Right renal pelvis (tissue), 4 donors: ENCODE data around the gene ULK3. TPM values are rescaled to one million over a fixed set of nuclear protein-coding genes. Genes with fewer than 3 reads are reported as not detected.
"Not testable (repeated sequence)": the region's sequence is repeated elsewhere in the genome, so short reads cannot be mapped to it uniquely, and the experiment has no call there.

Experiments used
- DNase-seq, 4 donors: peaks; one replicate each; pipeline ENCODE4 v3.0.0-alpha.2; 2013; ENCODE audit warnings: low read depth in 4 of 4, low spot score in 3 of 4, missing footprints in 1 of 4
- polyA plus RNA-seq, 4 donors: library from polyadenylated mRNA; unstranded; fragments of 120-200 nt; gene quantifications; one replicate each; pipeline ENCODE4 v1.2.1, GENCODE V29; 2013; ENCODE audit not compliant: insufficient read length in 4 of 4

The ULK3 gene, protein sequence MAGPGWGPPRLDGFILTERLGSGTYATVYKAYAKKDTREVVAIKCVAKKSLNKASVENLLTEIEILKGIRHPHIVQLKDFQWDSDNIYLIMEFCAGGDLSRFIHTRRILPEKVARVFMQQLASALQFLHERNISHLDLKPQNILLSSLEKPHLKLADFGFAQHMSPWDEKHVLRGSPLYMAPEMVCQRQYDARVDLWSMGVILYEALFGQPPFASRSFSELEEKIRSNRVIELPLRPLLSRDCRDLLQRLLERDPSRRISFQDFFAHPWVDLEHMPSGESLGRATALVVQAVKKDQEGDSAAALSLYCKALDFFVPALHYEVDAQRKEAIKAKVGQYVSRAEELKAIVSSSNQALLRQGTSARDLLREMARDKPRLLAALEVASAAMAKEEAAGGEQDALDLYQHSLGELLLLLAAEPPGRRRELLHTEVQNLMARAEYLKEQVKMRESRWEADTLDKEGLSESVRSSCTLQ
- polyA plus RNA-seq: 10 to 100 TPM; 33.0 to 36.6 (median 33.3) TPM

DNA sequence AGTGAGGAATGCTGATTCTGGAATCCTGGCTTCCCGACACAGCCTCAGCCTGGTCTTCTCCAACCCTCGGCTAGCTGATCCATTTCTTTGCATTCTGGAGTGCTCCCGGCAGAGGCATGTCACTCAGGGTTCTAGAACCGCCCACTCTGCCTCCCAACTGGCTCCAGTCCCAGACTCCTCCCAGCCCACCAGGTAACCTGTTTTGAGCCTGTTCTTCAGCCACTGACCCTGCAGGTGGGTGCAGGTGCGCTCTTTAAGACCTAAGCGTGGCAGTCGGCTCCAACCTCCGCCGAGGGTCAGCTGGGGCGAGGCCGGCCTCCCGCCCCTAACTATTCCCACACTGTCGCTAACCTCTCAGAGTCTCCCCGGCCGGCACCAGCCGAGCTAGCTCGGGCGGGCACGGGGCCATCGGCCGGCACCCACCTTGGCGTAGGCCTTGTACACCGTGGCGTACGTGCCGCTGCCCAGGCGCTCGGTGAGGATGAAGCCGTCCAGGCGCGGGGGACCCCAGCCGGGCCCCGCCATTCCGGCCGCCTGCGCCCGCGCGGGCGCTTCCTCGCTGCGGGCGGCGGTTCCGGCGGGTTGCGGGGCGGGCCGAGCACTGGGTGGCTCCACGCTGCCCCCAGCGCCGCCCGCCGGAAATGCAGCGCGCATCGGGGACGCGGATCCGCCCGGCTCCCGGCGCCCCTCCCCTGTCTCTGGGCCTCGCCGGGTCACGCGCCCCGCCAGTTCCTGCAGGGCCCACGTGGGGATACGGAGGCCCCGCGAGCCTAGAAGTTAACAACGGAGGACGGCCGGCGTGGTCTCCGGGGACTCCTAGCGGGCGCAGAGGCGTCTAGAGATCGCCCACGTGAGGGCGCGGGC lies at the start of gene ULK3:
Gene ULK3, minus strand, starts transcription at position 576 of the 864 bp plus-strand sequence. Its CDS starts 51 bp downstream, at position 525.
- peak; percentile 70 to 78 (median 74) for DNase-seq

DNA sequence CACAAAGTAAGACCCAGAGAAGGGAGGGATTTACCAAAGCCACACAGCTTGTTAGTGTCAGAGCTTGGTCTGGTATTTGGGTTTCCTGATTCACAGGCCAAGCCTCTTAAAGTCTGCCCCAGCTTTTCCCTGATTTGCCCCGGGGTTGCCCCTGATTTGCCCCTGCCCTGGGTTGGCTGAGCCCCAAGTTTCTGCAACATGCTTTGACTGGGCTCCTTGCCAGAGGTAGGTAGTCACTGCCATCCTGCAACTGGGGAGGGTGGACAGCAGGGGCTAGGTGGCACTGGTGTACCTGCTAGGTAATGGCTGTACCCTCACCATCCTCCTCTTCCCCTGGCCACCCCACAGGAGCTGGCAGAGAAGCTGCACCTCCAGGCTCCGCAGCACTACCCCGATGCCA lies 49.4 kb upstream of the ULK3 start:
- DNase-seq: no peak

DNA sequence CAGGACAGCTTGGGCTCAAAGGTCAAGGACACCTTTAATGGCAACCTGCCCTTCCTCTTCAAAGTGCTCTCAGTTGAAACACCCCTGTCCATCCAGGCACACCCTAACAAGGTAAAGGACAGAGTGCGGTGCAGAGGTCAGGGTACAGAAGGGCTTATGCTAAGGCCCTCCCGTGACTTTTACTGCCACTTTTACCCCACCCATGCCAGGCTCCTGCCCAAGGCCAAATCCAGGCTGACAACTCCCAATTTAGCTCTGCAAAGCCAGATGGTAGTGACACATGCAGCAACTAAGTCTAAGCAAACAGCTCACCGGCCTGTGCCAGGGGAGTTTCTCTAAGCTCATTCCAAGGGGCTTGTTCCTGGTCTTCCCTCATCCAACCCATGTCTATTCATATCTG lies 48.5 kb upstream of the ULK3 start:
- no peak for DNase-seq

DNA sequence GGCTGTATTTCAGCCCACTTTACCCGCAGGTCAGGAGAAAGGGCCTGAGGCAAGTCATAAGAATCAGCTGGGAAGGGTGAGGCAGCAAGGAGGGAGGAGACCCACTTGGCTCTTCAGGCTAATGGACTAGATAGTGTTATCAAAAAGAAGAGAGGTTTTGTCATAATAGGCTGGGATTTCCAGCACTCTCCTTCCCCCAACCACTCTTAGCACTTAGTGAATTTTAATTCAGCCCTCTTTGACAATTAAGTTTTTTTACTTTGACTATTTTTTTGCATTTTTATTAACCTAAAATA lies 47.7 kb upstream of the ULK3 start:
- no peak for DNase-seq

DNA sequence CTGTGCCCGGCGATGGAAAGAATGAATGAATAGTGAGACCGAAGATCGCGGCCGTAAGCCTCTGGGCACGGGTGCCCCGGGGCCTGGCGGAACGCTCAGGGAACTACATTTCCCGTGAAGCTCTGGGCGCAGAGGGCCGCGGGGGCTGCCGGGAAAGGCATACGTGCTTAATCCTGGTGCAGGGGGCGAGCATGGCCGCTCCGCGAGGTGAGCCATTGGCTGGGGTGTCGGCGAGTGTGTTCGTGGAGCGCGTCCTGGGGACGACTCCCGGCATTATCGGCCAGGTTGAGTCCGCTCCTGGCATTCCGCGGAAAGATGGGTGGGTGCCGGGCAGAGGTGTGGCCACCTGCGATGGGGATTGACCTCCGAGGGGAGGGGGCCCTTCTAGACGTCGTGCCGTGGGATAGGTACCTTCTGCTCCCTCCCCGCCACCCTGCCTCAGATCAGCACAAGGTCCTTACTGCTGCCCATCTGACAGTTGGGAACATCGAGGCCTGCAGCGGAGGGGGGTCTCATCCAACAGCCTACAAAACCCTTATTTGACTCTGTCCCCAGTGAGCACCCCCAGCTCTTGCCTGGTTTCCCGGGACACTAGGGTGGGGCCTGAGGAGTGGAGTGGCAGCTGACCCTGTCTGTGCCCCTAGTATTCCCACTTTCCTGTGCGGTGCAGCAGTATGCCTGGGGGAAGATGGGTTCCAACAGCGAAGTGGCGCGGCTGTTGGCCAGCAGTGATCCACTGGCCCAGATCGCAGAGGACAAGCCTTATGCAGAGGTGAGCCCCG lies 47.1 kb upstream of the ULK3 start, which contains the start of gene MPI:
Gene MPI, plus strand, starts transcription at position 160 of the 782 bp plus-strand sequence. Its CDS starts 32 bp downstream, at position 192.
- DNase-seq: peak in 1 of 4 donors; percentile 73

DNA sequence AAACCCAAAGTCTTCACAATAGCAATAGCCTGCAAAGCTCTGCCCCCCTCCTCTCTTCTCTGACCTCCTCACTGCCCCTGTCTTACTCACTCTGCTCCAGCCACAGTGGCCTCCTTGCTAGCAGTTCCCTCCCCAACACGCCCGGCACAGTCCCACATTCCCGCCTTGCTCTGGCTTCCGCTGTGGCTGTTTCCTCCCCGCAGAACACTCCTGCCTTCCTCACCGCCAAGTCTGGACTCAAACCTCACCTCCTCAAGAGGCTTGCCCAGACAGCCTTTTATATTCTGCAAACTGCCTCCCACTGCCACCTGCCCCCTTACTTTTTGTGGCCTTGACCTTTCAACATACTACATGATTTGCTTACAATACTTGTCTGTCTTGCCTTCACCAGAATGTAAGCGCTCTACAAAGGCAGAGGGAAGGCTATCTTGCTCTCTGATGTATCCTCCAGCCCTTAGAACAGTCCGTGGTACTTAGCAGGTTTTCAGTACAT lies 46.5 kb upstream of the ULK3 start:
- DNase-seq: no peak

DNA sequence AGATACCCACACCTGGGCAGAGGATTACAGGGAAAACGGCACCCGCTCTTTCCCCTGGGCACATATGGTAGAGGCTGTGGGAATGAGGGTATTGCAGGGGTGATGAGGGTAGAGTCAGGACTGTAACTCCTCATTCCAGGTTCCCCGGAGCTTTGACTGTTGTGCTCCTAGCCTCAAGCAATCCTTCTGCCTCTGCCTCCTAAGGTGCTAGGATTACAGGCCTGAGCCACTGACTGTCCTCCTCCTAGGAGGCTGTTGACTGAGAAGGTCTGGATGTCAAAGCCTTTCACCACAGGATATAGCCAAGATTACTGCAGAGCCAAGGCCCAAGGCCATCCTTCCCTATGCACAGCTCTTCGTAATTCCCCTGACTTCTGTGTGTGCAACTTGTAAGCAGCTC lies 45.8 kb upstream of the ULK3 start:
- no peak for DNase-seq

DNA sequence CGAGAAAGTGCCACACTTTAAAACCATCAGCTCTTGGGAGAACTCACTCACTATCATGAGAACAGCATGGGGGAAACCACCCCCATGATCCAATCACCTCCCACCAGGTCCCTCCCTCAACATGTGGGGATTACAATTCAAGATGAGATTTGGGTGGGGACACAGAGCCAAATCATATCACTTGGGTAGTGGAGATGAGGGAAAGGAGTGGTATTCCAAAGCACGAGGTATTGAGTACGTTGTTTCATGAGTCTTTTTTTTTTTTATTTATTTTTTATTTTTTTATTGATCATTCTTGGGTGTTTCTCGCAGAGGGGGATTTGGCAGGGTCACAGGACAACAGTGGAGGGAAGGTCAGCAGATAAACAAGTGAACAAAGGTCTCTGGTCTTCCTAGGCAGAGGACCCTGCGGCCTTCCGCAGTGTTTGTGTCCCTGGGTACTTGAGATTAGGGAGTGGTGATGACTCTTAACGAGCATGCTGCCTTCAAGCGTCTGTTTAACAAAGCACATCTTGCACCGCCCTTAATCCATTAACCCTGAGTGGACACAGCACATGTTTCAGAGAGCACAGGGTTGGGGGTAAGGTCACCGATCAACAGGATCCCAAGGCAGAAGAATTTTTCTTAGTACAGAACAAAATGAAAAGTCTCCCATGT lies 44.7 kb upstream of the ULK3 start:
- DNase-seq: not testable (repeated sequence)

DNA sequence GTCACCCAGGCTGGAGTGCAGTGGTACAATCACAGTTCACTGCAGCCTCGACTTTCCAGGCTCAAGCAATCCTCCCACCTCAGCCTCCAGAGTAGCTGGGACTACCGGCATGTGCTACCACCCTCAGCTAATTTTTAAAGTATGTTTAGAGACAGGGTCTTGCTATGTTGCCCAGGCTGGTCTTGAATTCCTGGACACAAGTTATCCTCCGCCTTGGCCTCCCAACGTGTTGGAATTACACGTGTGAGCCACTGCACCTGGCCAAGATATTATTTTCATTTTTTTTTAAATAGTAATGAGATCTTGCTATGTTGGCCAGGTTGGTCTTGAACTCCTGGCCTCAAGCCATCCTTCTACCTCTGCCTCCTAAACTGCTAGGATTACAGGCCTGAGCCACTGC lies 42.5 kb upstream of the ULK3 start:
- no peak for DNase-seq

DNA sequence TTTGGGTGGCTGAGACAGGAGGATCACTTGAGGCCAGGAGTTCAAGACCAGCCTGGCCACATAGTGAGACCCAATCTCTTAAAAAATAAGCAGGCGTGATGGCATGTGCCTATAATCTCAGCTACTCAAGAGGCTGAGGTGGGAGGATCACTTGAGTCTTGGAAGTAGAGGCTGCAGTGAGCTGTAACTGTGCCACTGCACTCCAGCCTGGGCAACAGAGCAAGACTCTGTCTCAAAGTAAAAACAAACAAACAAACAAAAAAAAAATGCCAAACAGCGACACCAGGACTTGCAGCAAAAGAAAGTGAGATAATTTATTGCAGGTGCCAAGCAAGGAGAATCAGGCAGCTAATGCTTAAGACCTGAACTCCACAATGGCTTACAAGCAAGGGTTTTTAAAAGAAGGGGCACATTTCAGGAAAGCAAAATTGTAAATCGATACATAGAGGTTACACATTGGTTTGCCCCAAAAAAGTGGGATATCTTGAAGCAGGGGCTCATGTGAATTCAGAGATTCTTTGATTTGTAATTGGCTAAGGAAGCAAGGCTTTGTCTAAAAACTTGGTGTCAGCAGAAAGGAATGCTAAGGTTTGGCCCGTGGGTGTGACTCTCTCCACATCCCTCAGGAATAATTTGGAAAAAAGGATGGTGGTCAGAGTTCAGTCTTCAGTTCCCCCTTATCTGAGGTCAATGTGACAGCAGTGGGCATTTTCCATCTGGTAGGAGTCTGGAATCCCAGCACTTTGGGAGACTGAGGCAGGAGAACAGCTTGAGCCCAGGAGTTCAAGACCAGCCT lies 41.7 kb upstream of the ULK3 start:
- no peak for DNase-seq

DNA sequence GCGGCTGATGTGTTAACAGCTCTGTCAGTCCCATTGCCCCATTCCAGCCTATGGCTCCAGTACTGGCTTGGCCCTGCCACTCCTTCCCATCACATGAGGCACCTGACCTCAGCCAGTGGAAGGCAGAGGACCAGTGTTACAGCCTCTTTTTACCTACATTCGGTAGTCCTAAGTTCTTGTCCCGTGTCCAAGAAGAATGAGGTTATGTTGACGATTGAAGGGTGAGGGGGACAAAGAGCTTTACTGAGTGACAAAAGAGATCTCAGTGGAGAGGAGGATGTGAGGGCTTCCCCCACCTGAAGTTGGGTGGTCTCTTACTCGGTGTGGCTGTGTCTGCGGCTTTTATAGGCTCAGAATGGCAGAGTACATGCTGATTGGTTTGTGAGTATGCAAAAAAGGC lies 39.6 kb upstream of the ULK3 start:
- no peak for DNase-seq

DNA sequence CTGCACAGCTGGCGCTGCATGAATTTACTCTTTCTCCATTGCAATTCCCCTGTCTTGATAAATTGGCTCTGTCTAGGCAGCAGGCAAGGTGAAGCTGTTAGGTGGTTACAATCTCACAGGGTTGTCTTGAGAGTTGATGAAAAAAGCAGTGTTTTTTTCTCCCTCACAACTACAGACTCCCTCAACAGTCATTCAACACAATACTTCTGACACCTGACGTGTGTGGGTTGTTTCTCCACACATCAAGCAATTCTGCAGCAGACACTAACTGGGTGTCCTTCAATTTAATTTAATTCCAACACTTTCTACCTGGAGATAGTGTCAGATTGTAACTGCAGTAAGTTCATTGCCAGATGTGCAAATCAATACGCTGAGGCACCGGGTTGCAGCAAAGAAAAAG lies 35.3 kb upstream of the ULK3 start:
- DNase-seq: no peak

DNA sequence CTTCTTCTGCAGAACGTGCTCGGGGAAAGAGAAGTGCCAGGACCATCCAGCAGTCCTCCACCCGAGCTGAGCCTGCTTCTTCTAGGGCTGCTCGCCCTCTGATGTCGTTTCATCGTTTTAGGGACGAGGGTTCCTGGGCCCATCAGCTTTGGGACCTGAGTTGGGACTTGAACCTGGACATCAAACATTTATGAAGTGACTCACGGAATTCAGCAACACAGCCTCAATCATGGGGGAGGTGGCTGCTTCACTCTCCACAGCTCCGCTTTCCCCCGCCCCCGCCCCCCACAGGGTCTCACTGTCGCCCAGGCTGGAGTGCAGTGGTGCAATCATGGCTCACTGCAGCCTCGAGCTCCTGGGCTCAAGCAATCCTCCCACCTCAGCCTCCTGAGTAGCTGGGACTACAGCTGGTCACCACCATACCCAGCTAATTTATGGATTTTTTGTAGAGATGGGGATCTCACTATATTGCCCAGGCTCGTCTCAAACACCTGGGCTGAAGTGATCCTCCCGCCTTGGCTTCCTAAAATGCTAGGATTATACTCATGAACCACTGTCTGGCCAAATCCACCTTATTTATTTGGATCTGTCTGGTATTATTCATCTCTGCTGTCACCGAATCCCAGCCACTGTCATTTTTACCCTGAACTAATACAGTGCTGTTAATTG lies 30.9 kb upstream of the ULK3 start:
- no peak for DNase-seq

DNA sequence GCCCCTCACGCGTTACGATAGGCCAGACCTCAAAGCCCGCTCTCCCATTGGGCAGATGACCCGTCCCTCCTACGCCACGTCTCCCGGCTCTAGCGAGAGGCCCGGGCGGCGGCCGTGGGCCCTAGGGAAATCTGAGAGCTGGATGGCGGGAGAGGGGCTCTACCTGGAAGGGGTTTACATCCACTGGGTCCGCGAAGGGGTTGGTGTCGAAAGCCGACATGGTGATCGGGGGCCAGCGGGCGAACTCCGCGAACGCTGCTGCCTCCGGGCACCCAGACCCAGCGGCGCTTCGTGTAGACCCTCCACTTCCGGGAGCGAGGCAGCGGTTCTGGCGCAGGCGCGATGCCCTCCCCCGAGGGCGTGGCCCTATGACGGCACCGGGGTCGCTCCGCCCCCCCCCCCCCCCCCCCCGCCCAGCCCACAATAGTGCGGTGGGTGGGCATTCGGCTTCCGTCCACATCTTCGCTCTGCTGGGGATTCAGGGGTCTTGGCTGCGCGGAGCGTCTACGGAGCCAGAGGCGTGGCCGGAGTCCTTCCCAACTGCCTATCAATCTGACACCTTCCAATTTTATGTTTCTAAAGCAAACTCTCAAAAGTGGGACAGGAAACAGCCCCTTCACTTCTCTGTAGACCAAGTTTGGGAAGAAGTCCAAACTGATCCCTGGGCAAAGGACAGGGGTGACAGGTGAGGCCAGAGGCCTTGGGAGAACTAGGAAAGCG lies 30.2 kb upstream of the ULK3 start, which contains the start of gene SCAMP2:
Gene SCAMP2, minus strand, starts transcription at position 330 of the 720 bp plus-strand sequence. Its CDS starts 110 bp downstream, at position 220.
- peak; percentile 90 to 92 (median 90) for DNase-seq

DNA sequence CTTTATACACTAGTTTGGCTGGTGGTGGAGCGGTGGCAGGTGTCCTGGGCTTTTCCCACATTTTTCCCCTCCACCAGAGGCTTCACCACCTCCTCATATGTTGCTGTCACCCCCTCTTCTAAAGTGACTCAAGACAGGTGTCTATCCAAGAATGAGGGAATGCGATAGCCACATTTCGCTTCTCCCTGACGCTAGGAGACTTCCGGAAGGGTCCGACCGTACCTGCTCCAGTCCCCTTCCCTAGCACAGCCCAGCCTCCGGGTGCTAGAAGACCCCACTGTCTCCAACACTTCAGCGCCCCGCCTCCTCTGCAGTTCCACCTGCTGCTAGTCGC lies 29.7 kb upstream of the ULK3 start:
- DNase-seq: no peak

DNA sequence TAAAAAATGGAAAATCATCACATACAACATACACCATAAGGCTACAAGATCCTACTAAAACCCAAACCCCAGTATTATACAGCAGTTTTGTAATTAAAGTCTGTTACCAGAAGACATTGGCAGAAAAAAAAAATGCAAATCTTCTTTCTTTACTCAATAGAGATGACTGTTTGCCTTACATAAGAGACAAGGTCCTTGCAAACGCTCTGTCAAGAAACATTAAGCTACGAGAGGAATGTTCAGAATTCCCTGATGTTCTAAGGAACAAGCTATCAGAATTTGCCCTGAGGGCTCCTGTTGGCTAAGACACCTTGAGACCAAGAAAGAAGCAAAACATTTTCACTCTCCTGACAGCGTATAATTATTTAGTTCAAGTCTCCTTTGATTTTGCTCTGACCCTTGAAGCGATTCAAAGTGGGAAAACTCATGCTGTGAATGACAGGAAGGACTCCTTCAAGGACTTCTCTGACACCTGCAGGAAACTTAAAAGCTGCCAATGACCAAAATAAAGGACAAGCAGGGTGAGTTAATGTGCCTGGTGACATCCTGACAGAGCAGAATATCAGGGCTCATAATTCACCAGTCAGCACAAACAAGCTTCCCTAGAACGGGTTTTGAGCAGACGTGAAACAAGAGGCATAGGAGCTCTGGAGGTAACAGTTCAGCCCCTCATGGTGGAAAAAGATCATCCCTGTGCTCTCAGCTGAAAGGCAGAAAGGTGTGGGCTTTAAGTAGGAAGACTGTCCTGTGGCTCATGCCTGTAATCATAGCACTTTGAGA lies 27.7 kb upstream of the ULK3 start:
- no peak for DNase-seq

DNA sequence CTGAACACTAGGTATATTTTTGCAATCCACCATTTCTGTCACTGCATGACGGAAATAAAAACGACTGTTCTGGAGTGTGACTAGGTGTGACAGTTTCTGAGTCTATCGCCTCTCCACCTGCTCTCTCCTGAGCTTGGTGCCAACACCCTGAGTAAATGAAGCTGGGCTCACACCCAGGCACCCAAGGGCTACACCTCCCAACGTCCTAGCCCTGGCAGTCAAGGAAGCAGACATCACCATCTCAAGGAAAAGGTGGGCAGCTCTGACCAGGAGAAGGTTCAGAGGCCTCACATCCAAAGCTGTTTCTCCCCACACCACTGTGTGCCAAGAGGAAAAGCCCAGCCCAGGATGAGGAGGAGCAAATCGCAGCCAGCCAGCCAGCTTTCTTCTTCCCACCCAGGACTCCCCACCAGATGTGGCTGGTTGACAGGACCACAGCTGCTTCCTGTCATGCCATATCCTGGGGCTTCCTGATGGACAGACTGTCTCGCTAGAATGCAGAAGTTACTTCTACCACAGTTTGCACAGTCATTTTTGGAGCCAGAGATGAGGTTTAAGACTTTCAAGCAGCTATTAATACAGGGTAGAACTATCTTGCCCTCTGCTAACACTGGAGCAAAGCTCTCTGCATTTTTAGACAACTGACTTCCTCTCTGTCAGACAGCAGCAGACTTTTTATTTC lies 26.9 kb upstream of the ULK3 start:
- DNase-seq: no peak
